CD4-positive, alpha-beta T cell treated with Interleukin-4 for 1 hour (primary cell): ENCODE measurements around the gene PDE11A.
"Not testable (repeated sequence)": the region's sequence is repeated elsewhere in the genome, so short reads cannot be mapped to it uniquely, and the experiment has no call there.

Experiments
- DNase-seq, 2 donors: peaks; one replicate each; pipeline ENCODE4 v3.0.0-alpha.2; 2020 to 2022

The PDE11A gene

DNA sequence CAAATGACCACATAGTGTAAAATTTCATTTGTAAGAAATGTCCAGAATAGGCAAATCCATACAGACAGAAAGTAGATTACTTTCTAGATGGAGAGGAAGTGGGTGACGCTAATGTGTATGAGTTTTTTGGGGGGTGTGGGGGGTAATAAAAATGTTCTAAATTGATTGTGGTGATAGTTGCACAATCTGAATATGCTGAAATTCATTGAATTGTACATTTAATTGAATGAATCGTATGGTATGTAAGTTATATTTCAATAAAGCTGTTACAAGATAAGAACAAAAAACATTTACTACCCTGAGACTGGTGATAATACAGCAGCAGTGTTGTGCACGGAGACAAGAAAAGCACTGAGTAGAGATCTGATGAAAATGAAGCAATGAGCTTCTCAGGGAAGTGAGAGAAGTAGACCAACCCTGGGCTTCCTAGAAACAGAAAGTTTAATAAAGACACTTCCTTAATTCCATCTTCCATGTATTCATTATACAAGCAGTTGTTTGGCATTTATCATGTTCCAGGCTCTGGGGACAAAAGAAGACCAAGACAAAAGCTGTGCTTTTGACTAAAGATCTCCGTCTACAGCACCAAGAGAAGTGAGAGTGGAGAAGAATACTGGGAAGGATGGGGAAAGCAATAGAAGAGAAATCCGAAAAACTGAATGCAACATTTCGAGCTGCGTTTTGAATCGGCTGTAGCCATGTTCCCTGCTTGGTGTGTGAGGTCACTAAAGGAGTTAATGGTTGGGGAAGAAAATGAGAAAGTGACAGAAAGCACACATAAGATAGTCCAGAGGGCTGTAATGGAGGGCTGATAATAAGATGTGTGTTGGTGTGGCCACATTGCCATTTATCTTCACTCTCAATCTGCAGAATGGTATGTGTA lies 1.8 kb upstream of the PDE11A start:
- DNase-seq: no peak

DNA sequence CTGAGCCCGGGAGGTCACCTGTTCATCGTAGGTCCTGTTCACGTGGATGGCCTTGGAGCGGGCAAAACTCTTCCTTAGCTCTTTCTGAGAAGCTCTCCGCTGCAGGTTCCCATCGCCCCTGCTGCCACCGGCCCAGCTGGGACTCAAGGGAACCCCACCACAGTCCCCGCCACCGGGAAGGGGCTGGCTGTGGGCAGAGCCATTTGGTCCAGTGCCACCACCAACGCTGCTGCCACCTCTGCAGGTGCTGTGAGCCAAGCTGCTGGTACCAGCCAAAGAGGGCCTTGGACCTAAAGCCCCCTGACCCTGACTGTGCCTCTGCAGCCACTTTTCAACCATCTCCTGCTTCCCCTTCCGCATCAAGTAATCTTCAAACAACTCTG lies 586 bp downstream of the PDE11A start:
- DNase-seq: no peak

- DNase-seq: no peak
Observed at GRCh38 chr2:178070824-178071223, 1.8 kb downstream of the PDE11A start.

DNA sequence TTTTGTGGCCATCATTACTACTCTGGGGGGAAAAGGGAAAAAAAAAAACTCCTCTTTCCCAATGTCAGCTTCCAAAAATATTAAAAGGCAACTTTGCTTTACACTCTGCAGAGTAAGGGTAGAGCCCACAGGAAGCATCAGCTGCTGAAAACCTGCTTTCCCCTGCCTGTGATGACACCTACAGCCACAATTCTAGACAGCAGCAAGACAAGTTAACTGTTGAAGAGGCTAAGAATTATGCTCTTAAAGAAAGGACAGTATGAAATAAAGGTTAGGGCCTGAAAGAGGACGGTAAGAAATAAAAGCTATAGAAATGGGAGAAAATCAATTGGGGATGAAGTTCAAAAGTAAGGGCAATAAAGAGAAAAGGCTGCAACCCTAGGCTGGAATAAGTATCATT lies 3.0 kb downstream of the PDE11A start:
- no peak for DNase-seq

GRCh38 chr2:178068823-178069454 lies 3.6 kb downstream of the PDE11A start:
- DNase-seq: no peak

DNA sequence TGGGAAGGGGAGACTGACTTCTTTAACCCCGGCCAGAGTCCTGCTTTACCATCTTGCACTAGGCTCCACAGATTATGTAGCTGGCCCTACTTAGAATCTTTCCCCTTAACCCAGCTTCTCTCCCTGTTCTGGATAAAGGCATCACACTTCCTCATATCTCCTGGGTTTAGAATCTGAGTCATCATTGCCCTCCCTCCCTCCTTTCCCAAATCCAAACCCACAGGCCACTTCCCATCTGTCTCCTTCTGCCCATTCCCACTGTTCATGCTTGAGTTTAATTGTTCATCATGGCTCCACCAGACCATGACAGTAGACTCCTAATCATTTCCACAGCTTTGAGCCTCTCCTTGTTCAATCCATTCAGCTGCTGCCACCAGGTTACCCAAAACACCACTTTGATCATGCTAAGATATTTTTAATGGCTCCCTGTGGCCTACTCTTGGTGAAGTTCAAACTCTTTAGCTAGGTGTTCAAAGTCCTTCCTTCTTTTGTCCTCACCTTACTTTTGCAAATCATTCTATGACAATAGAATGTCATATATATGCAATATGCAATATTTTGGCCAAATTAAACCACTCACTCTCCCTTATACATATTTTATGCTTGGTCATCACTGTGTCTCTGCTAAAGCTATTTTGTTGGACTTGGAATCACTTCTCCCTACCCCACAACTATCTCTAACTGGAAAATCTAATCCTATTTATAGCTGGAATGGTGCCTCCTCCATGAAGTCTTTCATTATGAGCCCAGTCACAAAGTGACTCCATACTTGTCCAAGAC lies 5.5 kb downstream of the PDE11A start:
- DNase-seq: no peak

- no peak for DNase-seq
Observed at GRCh38 chr2:178066324-178066723, 6.3 kb downstream of the PDE11A start.

DNA sequence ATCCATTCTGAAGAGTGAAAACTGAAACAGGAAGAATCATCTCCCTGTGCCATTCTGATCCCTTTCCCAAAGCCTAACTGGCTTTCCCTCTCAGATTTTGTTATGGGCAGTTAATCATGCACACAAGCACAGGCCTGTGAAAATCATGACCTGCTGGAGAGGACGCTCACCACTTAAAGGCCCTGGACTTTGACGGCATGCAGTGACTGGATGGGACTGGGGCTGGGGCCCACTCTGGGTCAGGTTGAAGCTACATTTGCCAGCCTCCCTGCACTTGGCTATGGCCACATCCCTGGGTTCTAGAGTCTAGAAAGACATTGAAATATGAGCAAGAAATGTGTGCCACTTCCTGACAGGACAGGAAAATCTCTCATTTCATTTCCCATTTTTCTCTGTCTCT lies 12.9 kb downstream of the PDE11A start:
- no peak for DNase-seq

- DNase-seq: no peak
Observed at GRCh38 chr2:178059111-178059510, 13.5 kb downstream of the PDE11A start.

DNA sequence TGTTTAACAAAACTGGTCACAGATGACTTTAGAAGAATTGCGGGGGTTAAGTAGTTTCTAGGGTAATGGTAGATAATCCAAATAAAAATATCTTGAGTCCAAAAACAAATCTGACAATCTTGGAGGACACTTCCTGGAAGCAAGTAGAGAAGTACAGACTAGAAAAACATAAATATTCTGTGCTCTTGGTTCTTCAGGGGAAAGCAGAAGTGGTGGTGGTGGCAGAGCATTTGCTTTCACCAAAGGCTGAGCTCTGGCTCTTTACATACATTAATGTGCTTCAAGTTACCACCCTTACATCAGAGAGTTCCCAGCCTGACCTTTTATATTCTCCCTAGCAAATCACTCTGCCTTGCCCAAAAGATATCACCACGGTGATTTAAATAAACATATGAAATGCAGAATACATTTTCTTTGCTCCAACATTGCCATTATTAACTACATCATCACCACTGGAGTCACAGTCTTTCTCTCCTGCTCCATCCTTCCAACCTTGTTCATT lies 15.3 kb downstream of the PDE11A start:
- no peak for DNase-seq

- DNase-seq: no peak
Observed at GRCh38 chr2:178056345-178056744, 16.2 kb downstream of the PDE11A start.

- not testable (repeated sequence) for DNase-seq
Observed at GRCh38 chr2:178051257-178051656, 21.3 kb downstream of the PDE11A start.

DNA sequence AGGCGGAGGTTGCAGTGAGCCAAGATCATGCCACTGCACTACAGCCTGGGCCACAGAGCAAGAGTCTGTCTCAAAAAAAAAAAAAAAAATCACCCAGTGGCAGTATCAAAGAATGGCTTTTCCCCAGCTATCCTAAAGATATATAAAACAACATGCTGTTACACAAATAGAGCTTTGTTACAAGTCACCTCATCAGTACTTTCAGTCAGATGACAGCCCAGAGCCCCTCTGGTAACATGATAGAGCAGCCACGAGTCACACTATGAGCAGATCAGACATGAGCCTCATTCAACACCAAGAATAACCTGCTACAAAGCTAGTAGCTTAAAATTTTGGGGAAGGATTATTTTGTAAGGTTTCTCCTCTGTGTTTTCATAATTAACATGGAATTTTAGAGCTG lies 25.2 kb downstream of the PDE11A start:
- no peak for DNase-seq

- DNase-seq: no peak
Observed at GRCh38 chr2:178044836-178045235, 27.7 kb downstream of the PDE11A start.

DNA sequence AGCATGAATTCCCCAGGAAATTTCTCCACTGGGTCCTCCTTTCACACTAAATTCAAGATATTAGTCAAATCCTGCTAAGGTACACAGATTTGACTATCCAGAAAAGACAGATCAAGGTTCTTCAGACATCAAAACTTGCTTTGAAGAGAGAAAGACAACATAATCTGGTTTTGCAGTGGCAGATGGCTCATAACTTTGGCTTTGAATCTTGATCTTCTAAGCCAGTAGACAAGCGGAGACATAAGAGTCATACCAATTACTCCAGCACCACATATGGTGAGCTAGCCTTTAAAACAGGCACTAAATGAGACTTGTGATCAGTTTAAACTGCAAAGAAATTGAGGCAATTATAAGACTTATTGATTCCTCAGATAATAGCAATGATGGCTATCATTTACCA lies 29.3 kb downstream of the PDE11A start:
- no peak for DNase-seq

DNA sequence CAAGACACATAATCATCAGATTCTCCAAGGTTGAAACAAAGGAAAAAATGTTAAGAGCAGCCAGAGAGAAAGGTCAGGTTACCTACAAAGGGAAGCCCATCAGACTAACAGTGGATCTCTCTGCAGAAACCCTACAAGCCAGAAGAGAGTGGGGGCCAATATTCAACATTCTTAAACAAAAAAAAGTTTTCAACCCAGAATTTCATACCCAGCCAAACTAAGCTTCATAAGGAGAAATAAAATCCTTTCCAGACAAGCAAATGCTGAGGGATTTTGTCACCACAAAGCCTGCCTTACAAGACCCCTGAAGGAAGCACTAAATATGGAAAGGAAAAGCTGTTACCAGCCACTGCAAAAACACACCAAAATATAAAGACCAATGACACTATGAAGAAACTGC lies 39.0 kb downstream of the PDE11A start:
- not testable (repeated sequence) for DNase-seq

DNA sequence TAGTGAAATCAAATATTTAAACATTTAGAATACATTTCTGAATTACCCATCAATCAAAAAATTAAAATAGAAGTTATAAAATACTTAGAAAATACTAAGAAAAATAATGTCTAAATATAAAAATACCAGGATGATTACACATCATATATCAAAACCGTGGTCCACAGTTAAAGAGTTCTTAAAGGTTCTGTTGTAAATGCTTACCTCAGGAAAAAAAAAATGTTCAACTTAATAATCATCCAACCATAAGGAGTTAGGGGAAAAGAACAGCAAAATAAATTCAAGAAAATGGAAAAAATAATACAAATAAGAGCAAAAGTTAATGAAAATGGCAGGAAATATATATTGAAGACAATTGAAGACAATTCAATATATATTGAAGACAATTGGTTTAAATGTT lies 43.2 kb downstream of the PDE11A start:
- DNase-seq: no peak

DNA sequence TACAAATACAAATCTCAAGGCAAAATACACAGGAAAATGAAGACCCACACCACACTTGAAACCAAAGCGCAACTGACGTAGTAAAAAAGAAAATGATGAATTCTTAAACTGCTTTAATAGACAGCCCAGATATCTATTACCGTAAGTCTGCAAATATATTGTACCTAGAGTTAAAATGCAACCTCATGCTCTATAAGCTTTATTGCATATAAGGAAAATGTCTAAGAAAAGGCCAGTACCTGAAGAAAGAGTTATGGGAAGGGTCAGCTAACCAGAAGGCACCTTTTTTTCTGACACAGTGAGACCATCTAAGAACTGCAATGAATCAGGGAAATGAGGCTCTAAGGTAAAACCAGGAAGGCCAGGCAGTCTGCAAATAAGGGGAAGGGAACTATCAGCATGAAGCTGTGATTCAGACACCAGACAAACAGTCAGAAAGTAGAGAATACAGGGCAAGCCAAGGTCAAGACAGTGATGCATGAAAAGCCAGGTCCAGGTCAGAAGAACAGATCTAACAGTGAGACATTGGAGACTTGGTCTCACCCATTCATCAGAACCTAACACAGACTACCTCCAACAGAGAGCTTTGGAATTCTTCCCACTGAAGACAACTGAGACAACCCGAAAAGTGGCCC lies 46.9 kb downstream of the PDE11A start:
- DNase-seq: no peak

- DNase-seq: no peak
Observed at GRCh38 chr2:178018141-178018540, 54.4 kb downstream of the PDE11A start.

DNA sequence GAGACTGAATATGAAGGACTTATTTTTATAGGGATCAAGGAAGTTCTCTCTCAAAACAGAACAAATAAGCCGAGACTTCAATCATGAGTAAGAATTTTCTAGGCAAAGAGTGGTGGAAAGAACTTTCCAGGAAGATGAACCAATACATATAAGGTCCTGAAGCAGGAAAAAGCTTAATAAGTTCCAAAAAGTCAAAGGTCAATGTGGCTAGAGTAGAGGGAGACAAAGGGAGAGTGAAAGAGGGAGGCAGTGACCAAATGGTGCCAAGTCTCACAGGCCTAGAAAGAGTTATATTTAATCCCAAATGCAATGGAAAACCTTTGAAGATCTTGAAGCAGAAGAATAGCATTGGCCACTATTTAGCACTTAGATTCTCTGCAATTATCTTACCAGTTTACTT lies 56.0 kb downstream of the PDE11A start:
- DNase-seq: no peak

- DNase-seq: no peak
Observed at GRCh38 chr2:178012639-178013038, 59.9 kb downstream of the PDE11A start.

DNA sequence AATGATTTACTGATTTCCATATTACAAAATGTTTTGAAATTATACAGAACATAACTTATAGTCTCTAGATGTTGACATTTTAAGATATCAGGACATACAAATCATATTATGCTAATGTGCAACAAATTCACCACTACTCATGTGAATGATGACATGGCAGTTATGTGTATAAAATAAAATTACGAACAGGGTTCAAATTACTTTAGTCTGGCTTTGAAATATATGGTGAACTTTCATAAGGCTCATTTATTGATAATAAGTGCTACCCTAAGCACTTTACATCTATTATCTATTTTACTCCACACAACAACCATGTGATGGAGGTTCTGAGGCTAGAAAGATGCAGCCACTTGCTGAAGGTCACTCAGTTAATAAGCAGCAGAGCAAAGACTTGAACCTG lies 62.8 kb downstream of the PDE11A start:
- no peak for DNase-seq
